HG03469 (cell line): ENCODE measurements around the gene PRR11.
A peak's percentile ranks its signal among the peaks of the same experiment; 100 is the strongest.
"Not testable (repeated sequence)": the region's sequence is repeated elsewhere in the genome, so short reads cannot be mapped to it uniquely, and the experiment has no call there.

Source experiments
- ATAC-seq: cut with Tn5 transposase; IDR thresholded peaks from one replicate; pipeline ENCODE4 v1.9.1; 2021; ENCODE audit warnings: mild to moderate bottlenecking, moderate library complexity, moderate number of reproducible peaks; ENCODE audit not compliant: unreplicated experiment

PRR11 gene

DNA sequence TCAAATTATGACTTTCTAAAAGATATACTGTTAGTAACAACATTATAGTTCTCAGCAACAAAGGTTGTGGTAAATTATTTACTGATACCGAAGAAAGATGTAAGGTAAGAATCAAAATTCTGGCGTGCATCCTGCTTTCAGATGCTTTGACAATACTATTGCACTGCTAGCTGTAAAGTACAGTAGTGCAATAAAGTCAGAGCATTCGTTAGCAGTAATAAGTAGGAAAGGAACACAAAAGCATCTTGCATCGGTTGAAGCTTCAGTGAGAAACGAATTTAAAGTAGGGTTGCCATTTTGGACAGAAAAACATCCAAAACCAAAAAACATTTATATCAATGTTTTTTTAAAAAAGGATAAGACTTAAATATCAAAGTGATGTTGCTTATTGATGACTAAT, 4.5 kb upstream of the PRR11 start:
- ATAC-seq = no peak

- ATAC-seq = no peak
Observed at GRCh38 chr17:59151591-59151990, 4.0 kb upstream of the PRR11 start.

DNA sequence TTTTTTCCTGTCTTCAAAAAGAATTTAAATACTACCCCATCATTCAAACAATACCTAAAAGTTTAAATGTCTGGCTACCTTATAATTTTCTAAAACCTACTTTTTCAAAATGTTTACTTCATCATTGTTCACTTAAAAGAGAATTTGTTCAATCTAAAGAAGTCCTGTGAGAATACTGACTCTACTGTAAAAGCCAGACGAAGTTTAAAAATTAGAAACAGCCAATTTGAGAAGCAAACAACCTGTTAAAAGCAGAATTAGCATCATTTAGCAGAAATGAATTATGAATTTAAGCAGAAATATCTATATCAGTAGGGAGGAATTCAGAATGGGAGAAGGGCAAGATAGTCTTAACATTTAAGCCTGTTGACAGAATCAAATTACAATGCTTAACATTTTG, 2.6 kb upstream of the PRR11 start:
- no peak for ATAC-seq

GRCh38 chr17:59154292-59154720, 1.2 kb upstream of the PRR11 start:
- no peak for ATAC-seq

GRCh38 chr17:59154721-59155438, 666 bp upstream of the PRR11 start, which contains the start of gene SKA2:
Gene SKA2 (minus strand): TSS chr17:59155186. CDS start chr17:59155163, 23 bp downstream.
- ATAC-seq = peak; percentile 67

DNA sequence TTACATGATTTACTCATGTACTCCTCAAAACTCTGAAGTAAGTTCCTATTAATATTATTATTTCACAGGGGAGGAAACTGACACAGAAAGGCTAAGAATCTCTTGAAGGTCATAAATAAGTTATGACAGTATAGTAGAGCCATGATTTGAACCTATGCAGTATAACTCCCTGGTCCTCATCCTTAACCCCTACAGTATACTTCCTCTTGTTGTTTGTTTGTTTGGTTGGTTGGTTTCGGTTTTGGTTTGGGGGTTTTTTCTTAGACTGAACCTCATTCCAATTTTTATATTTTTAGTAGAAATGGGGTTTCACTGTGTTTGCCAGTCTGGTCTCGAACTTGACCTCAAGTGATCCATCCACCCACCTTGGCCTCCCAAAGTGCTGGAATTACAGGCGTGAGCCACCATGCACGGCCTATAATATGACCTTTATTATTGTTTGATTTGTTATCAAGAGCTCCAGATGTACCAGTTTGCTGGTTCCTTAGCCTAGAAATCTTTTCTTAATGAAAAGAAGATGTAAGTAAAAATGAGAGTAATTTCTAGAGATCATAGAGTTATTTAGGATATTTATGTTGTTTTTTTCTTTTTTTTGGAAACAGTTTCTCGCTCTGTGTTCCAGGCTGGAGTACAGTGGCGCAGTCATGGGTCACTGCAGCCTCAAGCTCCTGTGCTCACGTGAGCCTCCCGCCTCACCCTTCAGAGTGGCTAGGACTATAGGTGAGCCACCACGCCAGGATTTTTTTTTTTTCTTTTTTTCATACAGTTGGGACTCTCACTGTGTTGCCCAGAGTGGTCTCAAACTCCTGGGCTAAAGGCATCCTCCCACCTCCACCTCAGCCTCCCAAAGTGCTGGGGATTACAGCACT, 4.8 kb downstream of the PRR11 start:
- ATAC-seq = no peak

DNA sequence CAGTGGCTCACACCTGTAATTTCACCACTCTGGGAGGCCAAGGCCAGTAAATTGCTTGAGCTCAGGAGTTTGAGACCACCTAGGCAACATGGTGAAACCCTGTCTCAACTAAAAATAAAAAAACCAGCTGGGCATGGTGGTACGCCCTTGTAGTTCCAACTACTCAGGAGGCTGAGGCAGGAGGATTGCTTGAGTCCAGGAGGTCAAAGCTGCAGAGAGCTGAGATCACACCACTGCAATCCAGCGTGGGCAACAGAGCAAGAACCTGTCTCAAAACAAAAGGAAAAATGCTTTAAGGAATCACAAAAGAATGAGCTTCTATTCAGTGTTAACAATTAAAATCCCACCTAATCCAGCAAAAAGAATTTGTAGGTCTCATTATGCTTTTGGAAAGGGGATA, 5.9 kb downstream of the PRR11 start:
- no peak for ATAC-seq

- ATAC-seq = no peak
Observed at GRCh38 chr17:59165933-59166342, 10.4 kb downstream of the PRR11 start.

DNA sequence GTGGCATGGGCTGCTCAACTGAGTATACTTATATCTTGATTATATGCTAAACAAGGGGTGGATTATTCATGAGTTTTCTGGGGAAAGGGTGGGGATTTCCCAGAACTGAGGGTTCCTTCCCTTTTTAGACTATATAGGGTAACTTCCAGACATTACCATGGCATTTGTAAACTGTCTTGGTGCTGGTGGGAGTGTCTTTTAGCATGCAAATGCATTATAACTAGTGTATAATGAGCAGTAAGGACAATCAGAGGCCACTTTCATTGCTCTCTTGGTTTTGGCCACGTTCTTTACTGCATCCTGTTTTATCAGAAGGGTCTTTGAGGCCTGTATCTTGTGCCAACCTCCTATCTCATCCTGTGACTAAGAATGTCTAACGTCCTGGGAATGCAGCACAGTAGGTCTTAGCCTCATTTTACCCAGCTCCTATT, 12.0 kb downstream of the PRR11 start:
- ATAC-seq = no peak

GRCh38 chr17:59172436-59173004, 17.0 kb downstream of the PRR11 start:
- ATAC-seq = no peak

GRCh38 chr17:59174671-59175070, 19.1 kb downstream of the PRR11 start:
- no peak for ATAC-seq

- ATAC-seq = no peak
Observed at GRCh38 chr17:59175076-59175475, 19.5 kb downstream of the PRR11 start.

DNA sequence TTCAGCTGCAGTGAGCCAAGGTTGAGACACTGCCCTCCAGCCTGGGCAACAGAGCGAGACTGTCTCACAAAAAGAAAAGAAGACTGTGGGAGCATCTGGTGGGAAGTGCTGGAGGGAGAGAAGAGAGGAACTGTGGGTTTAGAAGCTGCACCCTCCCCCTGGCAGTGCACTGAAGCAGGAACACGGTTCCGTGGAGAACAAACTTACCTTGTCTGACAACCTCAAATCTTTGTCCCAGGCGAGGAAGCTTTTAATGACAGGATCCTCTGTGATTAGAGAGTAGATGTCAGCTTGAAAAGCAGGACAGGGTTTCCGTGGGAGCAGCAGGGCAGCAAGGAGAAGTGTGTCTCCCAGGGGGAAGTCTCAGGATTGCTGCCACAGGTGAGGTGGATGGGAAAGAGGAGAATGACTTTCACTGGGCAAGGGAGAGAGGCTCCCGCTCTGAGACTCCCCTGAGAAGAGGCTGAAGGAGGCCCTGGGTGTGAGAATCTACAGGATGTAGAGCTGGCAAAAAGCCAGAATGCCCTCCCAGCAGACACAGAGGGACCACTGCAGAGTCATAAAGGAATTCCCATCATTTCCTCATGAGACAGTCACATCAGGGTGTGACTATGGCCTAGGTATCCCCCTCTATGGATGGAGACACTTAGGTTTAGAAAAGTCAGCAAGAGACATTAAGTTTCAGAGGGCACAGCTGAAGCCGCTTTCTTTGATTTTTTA, 22.9 kb downstream of the PRR11 start:
- ATAC-seq = no peak

DNA sequence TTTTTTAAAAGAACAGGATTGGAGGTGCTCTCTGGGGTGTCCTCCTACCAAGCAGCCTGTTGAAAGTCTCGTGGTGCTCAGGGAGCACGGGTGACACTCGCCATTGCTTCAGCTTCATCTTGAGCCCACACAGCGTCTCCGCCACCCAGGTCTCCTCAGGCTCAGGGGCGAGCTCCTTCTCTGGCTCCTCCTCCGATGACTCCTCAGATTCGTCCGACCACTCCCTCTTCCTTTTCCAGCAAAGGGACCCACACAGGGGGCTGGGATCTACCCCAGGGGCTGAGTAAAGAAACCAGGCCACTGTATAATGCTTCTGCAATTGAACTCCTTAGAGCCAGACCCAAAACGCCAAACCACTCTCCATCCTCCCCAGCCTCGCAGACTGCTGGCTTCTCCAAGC, 24.1 kb downstream of the PRR11 start:
- not testable (repeated sequence) for ATAC-seq

DNA sequence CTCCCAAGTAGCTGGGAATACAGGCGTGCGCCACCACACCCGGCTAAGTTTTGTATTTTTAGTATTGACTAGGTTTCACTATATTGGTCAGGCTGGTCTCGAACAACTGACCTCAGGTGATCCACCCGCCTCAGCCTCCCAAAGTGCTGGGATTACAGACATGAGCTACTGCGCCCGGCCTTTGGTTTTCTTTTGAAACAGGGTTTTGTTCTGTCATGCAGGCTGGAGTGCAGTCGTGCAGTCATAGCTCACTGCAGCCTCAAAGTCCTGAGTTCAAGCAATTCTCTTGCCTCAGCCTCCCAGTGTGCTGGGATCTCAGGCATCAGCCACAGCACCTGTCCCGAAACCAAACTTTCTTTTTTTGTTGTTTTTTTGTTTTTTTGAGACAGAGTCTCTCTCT, 25.1 kb downstream of the PRR11 start:
- ATAC-seq = no peak

DNA sequence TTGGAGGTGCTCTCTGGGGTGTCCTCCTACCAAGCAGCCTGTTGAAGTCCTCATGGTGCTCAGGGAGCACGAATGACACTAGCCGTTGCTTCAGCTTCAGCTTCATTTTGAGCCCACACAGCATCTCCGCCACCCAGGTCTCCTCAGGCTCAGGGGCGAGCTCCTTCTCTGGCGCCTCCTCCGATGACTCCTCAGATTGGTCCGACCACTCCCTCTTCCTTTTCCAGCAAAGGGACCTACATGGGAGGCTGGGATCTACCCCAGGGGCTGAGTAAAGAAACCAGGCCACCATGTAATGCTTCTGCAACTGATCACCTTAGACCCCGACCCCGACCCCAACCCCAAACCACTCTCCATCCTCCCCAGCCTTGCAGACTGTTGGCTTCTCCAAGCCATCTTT, 25.9 kb downstream of the PRR11 start:
- no peak for ATAC-seq

- no peak for ATAC-seq
Observed at GRCh38 chr17:59185997-59186396, 30.5 kb downstream of the PRR11 start.

- ATAC-seq = no peak
Observed at GRCh38 chr17:59186850-59187249, 31.3 kb downstream of the PRR11 start.

DNA sequence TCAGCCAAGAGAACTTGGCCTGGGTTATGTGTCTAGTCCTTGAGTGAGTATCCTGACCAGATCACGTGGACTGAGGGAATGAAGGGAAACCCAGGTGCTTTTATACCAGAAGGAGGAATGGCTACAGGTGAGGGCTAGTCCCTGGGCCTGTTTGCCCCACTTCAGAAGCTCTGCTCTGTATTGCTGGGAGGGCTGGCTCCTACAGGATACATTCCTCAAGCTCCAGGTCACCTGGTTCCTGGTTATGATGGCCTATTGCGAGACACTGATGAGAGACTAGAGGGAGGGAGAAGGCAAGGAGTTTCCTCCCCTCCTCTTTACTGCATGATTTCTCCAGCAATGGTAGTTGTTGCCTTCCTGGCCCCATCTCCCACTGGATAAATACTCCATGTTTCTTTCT, 35.3 kb downstream of the PRR11 start:
- ATAC-seq = no peak

- ATAC-seq = no peak
Observed at GRCh38 chr17:59193336-59193862, 37.9 kb downstream of the PRR11 start.

GRCh38 chr17:59199398-59199797, 43.9 kb downstream of the PRR11 start:
- ATAC-seq = no peak
